ENCODE results near the gene GSN.

The GSN gene

GRCh38 chr9:121309833-121310425, 42.0 kb downstream of the GSN start:
- no peak overlapping the region for H3K27ac ChIP-seq
- TF ChIP-seq ZFX (IDR thresholded peaks at IDR 0.05) (no peak), CTCF (conservative IDR thresholded peaks at IDR 0.05) (no peak)

- H3K27ac ChIP-seq = no peak overlapping the region
- TF ChIP-seq ZFX (IDR thresholded peaks at IDR 0.05) (no peak), CTCF (conservative IDR thresholded peaks at IDR 0.05) (no peak)
These were observed 42.6 kb downstream of the GSN start for GRCh38 chr9:121310571-121310970.

GRCh38 chr9:121312169-121312568, 44.2 kb downstream of the GSN start:
- TF ChIP-seq CTCF (conservative IDR thresholded peaks at IDR 0.05) (no peak), ZFX (IDR thresholded peaks at IDR 0.05) (no peak)
- H3K27ac ChIP-seq = no peak overlapping the region

GRCh38 chr9:121313458-121314152, 45.6 kb downstream of the GSN start:
- no peak overlapping the region for H3K27ac ChIP-seq
- no peak for TF ChIP-seq CTCF (conservative IDR thresholded peaks at IDR 0.05)
- TF ChIP-seq ZFX (IDR thresholded peaks at IDR 0.05) = no peak

- no peak for TF ChIP-seq CTCF (conservative IDR thresholded peaks at IDR 0.05)
- TF ChIP-seq ZFX (IDR thresholded peaks at IDR 0.05) = no peak
- no peak overlapping the region for H3K27ac ChIP-seq
These were observed 48.4 kb downstream of the GSN start for GRCh38 chr9:121316378-121316777.

GRCh38 chr9:121316852-121317373, 49.0 kb downstream of the GSN start:
- TF ChIP-seq ZFX (IDR thresholded peaks at IDR 0.05) (no peak), CTCF (conservative IDR thresholded peaks at IDR 0.05) (no peak)
- no peak overlapping the region for H3K27ac ChIP-seq

Data from C4-2B (cell line).